ENCODE data around the gene RAX2. TPM values are rescaled to one million over a fixed set of nuclear protein-coding genes. Genes with fewer than 3 reads are reported as not detected.

The RAX2 gene
- polyA plus RNA-seq (not detected in 2 replicates), polyA minus RNA-seq (not detected in 2 replicates)

GRCh38 chr19:3771906-3772455 lies at the start of gene RAX2:
Gene RAX2, minus strand, starts transcription at chr19:3772228. Its CDS starts 486 bp downstream, at chr19:3771742.
- TF ChIP-seq REST (IDR thresholded peaks at IDR 0.05; ENCODE audit: borderline replicate concordance), result no peak
- TF ChIP-seq CTCF (IDR thresholded peaks at IDR 0.05; ENCODE audit: poor library complexity, severe bottlenecking), result no peak
- TF ChIP-seq SMC3 (conservative IDR thresholded peaks at IDR 0.05; ENCODE audit: poor library complexity), result no peak
- TF ChIP-seq EP300 (conservative IDR thresholded peaks at IDR 0.05; ENCODE audit: poor library complexity, severe bottlenecking), result no peak
- no peak for TF ChIP-seq POLR2AphosphoS5 (IDR thresholded peaks at IDR 0.05)
- TF ChIP-seq TAF1 (IDR thresholded peaks at IDR 0.05; ENCODE audit: low read depth), result no peak
- H3K36me3 ChIP-seq (ENCODE audit: insufficient read depth, low read length), result no peaks in the 10 kb centered on the region
- no peaks in the 10 kb centered on the region for H3K9me2 ChIP-seq (ENCODE audit: insufficient read depth, low read length)
- H3K27me3 ChIP-seq (ENCODE audit: insufficient read depth, low read depth, low read length), result no peaks in the 10 kb centered on the region
- H3F3A ChIP-seq (ENCODE audit: insufficient read depth, low read length, poor library complexity, severe bottlenecking), result no peaks in the 10 kb centered on the region
- H4K20me1 ChIP-seq (ENCODE audit: insufficient read depth), result no peaks in the 10 kb centered on the region
- H2AFZ ChIP-seq (ENCODE audit: low read depth, low read length), result no peak within 1 kb of the TSS
- no peak within 1 kb of the TSS for H3K27ac ChIP-seq (ENCODE audit: low read length)
- H3K79me2 ChIP-seq (replicated peaks; ENCODE audit: insufficient read depth, low read length), result no peaks in the 10 kb centered on the region
- no peak within 1 kb of the TSS for H3K4me2 ChIP-seq (ENCODE audit: low read length)
- no peaks in the 10 kb centered on the region for H3K9me3 ChIP-seq (ENCODE audit: low read length)
- H3K9ac ChIP-seq (ENCODE audit: low read length), result no peak within 1 kb of the TSS
- H3K4me3 ChIP-seq (ENCODE audit: low read length), result no peak within 1 kb of the TSS

- H3K9me3 ChIP-seq (ENCODE audit: low read length), result no peaks in the 10 kb centered on the region
- no peaks in the 10 kb centered on the region for H3K79me2 ChIP-seq (replicated peaks; ENCODE audit: insufficient read depth, low read length)
- no peaks in the 10 kb centered on the region for H3K9me2 ChIP-seq (ENCODE audit: insufficient read depth, low read length)
- no peak overlapping the region for H3K9ac ChIP-seq (ENCODE audit: low read length)
- H3K27me3 ChIP-seq (ENCODE audit: insufficient read depth, low read depth, low read length), result no peaks in the 10 kb centered on the region
- H3K27ac ChIP-seq (ENCODE audit: low read length), result no peak overlapping the region
- no peak overlapping the region for H3K4me2 ChIP-seq (ENCODE audit: low read length)
- H3F3A ChIP-seq (ENCODE audit: insufficient read depth, low read length, poor library complexity, severe bottlenecking), result no peaks in the 10 kb centered on the region
- no peak for TF ChIP-seq POLR2AphosphoS5 (IDR thresholded peaks at IDR 0.05)
- no peak for TF ChIP-seq EZH2 (IDR thresholded peaks at IDR 0.05; ENCODE audit: borderline replicate concordance, insufficient read depth, low read length, poor library complexity, severe bottlenecking)
- TF ChIP-seq SMC3 (conservative IDR thresholded peaks at IDR 0.05; ENCODE audit: poor library complexity), result no peak
- no peak for TF ChIP-seq CTCF (IDR thresholded peaks at IDR 0.05; ENCODE audit: poor library complexity, severe bottlenecking)
- TF ChIP-seq MXI1 (conservative IDR thresholded peaks at IDR 0.05; ENCODE audit: poor library complexity, severe bottlenecking), result no peak
- no peak for TF ChIP-seq TAF1 (IDR thresholded peaks at IDR 0.05; ENCODE audit: low read depth)
- no peak for TF ChIP-seq RAD21 (conservative IDR thresholded peaks at IDR 0.05)
- TF ChIP-seq EP300 (conservative IDR thresholded peaks at IDR 0.05; ENCODE audit: poor library complexity, severe bottlenecking), result no peak
- TF ChIP-seq REST (IDR thresholded peaks at IDR 0.05; ENCODE audit: borderline replicate concordance), result no peak
- H4K20me1 ChIP-seq (ENCODE audit: insufficient read depth), result no peaks in the 10 kb centered on the region
- H2AFZ ChIP-seq (ENCODE audit: low read depth, low read length), result no peak overlapping the region
- no peaks in the 10 kb centered on the region for H3K36me3 ChIP-seq (ENCODE audit: insufficient read depth, low read length)
- H3K4me3 ChIP-seq (ENCODE audit: low read length), result no peak overlapping the region
Observed at GRCh38 chr19:3821156-3821555, 49.1 kb upstream of the RAX2 start.
